ENCODE results near the gene TMEM18.

DNA sequence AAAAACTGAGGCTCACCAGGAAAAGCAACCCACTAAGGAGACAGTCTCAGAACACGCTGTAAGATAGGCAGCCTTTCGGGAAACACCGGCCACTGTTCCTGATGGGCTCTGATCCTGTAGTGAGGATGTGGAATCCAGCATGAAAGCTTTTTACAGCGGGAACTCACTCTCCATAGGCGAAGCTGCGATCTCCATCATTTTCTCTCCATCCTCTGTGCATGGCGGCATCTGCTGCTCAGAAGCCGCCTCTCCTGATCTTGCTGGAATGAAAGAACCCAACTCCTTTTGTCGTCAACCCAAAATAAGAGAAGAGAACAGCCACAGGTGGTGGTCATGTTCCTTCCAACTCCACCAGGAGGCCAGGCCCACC, 49.9 kb downstream of the TMEM18 start:
- no peak for TF ChIP-seq EZH2 (IDR thresholded peaks at IDR 0.05; ENCODE audit: insufficient read depth, poor library complexity, severe bottlenecking)
- TF ChIP-seq EZH2phosphoT487 (IDR thresholded peaks at IDR 0.05; ENCODE audit: insufficient read depth, low read depth), result no peak
